ENCODE data around the gene KRTAP1-1.
"Not testable (repeated sequence)": the region's sequence is repeated elsewhere in the genome, so short reads cannot be mapped to it uniquely, and the experiment has no call there.

Gene KRTAP1-1
- total RNA-seq, result 0 to 0.03 (median 0) reads per million in 18 experiments

DNA sequence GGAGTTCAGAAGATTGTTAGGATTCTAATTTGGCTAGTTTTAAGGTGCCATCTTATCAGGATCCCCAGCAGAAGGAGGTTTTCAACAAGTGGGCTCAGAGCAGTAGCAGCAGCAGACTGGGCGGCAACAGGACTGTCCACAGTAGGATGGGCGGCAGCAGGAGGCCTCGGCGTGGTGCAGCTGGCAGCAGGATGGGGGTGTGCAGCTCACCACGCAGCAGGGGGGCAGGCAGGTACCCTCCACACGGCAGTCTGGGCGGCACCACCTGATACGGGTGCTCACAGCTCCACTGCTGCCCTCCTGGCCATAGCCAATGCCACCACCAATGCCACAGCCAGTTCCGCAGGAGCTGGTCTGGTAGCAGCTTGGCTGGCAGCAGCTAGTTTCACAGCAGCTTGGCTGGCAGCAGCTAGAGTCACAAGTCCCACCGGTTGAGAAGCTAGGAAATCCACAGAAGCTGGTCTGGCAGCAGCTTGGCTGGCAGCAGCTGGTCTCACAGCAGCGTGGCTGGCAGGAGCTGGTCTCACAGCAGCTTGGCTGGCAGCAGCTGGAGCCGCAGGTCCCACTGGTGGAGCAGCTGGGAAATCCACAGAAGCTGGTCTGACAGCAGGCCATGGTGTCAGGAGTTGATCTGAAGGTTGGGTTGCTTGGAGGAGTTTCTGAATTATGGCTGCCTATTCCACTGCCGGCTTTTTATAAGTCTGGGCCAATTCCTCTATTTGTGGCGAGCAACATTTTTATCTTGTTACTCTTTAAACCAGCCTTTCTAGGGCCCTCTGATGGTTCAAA is at the start of gene KRTAP1-1:
Gene KRTAP1-1, minus strand, starts transcription at position 668 of the 789 bp plus-strand sequence. Its CDS starts 53 bp downstream, at position 615.
- DNase-seq, result not testable (repeated sequence)

GRCh38 chr17:41088760-41089352 is 47.6 kb upstream of the KRTAP1-1 start:
- not testable (repeated sequence) for DNase-seq

DNA sequence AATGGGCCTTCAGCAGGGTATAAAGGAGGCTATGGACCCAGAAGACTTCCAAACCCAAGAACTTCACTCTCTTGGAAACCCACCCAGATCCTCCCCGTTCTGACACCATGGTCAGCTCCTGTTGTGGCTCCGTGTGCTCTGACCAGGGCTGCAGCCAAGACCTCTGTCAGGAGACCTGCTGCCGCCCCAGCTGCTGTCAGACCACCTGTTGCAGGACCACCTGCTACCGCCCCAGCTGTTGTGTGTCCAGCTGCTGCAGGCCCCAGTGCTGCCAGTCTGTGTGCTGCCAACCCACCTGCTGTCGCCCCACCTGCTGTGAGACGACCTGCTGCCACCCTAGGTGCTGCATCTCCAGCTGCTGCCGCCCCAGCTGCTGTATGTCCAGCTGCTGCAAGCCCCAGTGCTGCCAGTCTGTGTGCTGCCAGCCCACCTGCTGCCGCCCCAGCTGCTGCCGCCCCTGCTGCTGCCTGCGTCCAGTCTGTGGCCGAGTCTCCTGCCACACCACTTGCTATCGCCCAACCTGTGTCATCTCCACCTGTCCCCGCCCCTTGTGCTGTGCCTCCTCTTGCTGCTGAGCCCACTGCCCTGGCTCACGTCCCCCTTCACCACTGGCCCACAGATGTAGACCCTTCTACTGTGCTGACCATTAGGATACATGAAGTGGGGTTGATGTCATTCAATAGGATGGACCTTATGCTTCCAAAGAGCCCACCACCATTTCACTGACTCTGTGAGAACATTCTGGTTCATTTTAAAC is 43.0 kb upstream of the KRTAP1-1 start, which contains the start of gene KRTAP4-7:
Gene KRTAP4-7, plus strand, starts transcription at position 51 of the 757 bp plus-strand sequence. Its CDS starts 57 bp downstream, at position 108.
- not testable (repeated sequence) for DNase-seq

GRCh38 chr17:41083427-41083826 is 42.2 kb upstream of the KRTAP1-1 start:
- DNase-seq, result not testable (repeated sequence)

- DNase-seq, result no peak
Measured at GRCh38 chr17:41082626-41083025, 41.4 kb upstream of the KRTAP1-1 start.

GRCh38 chr17:41076788-41077187 is 35.5 kb upstream of the KRTAP1-1 start:
- no peak for DNase-seq

DNA sequence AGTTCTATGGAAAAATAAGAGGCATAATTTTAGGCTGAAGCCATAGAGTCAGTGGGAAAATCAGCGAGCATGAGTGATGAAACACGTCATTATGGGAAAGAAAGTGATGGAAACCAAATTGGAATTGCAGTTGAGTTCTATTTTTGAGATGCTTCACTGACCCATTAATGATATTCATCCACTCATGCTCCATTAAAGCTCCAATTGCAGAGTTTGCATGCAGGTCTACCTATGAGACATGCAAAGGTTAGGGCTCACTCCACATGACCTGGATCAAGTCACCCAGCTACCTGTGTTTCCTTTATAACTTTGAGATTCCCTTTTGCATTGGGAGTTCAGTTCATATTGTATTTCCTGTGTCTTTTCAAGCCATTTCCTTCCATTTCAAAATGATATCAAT is 32.4 kb upstream of the KRTAP1-1 start:
- no peak for DNase-seq

DNA sequence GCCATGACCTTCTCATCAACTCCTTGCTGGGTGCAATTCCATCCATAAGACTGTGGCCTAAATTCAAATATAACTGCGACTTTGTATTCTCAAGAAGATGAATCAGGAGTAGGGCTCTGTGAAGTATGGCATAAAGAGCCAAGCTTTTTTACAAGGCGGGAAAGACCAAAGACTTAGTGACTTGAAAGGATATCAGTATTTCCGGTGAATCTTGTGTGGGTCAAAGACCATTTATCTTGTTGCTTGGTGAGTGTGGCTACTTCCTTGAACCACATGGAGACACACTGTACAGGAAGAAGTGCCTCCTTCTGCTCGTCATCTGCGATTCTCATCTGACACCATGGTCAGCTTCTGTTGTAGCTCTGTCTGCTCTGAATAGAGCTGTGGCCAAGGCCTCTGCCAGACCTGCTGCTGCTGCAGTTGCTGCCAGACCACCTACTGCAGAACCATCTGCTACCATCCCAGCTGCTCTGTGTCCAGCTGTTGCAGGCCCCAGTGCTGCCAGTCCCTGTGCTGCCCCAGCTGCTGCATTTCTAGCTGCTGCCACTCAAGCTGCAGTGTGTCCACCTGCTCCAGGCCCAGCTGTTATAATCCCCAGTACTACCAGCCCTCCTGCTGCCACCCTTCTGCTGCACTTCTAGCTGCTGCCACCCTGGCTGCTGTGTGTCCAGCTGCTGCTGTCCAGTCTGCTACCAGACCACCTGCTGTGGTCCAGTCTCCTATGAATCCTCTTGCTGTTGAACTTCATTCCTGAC is 30.5 kb upstream of the KRTAP1-1 start:
- DNase-seq, result no peak

- DNase-seq, result peak in 1 of 2 donors; percentile 22
Measured at GRCh38 chr17:41069031-41069430, 27.8 kb upstream of the KRTAP1-1 start.

GRCh38 chr17:41067281-41067680 is 26.0 kb upstream of the KRTAP1-1 start:
- DNase-seq, result no peak

DNA sequence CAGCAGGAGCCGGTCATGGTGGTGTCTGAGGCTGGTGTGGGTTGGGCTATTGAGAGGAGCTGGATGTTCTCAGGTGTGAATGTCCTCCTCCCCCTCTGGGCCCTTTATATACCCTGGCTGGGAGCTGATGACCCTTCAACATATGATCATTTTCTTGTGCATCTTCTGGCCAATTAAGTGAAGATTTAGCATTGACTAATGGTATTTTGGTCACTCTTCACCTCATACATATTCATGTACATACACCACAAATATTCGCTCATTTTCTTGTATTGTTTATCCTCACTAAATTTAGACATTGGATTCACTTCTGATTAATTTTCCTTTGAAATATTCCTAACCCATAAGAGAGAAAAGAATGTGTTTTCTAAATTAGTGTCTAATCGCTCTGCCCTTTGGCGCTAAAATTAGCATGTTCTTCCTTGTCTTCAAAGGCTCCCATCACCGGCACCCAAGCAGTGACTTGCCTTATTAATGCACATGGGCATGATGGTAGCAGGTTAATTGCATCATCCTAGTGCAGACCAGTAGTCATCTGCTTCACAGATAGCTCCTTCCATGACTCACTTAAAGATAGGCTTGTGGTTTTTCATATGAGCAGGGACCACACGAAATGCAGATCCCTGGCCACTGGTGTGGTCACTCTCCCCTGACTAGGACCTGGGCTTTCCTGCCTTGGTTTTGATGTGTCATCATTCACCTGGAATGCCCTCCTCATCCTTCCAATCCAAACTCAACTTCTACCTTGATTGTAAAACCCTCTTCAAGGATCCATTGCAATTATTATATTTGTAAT is 24.8 kb upstream of the KRTAP1-1 start, which contains the start of gene KRTAP2-4:
Gene KRTAP2-4, minus strand, starts transcription at position 51 of the 796 bp plus-strand sequence. Its CDS starts 34 bp downstream, at position 17.
- DNase-seq, result peak in 1 of 2 donors; percentile 11

DNA sequence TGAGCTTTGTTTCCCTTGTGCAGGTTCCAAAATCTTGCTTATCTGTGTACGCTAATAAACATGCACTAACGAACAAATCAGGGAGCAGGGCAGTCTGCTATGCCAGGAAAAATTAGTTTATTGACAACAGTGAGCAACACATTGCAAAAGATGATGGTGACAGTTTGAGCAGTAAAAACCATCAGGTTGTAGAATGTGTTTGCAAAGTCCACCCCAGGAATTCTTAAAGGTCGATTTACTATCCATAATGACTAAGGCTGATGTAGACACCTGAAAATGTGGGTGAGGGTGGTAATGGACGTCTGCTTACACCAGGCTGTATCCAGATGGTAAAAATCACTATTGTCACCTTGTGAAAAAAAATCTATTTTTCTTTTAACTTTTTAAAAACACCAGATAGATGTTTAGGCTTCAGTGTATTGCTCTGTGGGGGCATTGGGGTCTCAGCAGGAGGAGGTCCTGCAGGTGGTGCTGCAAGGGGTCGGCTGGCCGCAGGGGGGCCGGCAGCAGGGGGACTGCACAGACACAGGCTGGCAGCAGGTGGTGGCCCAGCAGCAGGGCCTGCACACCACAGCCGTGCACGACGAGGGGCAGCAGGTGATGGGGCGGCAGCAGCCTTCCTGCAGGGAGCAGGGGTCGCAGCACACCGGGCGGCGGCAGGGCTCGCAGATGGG is 23.9 kb upstream of the KRTAP1-1 start:
- not testable (repeated sequence) for DNase-seq

- no peak for DNase-seq
Measured at GRCh38 chr17:41064301-41064700, 23.1 kb upstream of the KRTAP1-1 start.

GRCh38 chr17:41063449-41063848 is 22.2 kb upstream of the KRTAP1-1 start:
- no peak for DNase-seq

DNA sequence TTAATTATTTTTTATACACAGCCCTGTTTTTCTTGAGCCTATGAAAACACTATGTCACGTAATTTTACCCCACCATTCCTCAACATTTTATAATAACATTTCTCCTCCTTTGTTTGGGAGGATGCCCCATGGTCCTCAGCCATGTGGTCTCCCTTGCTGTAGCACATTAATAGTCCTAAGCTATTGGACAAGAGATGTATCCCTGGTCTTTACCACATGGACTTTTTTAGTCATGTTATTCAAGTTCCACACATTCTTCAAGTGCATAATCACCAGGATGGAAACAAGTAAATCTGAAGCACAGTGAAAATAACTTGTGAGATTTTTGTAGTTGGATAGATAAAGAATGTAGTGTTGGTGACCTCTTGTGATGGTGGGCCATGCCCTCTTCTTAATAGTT is 20.7 kb upstream of the KRTAP1-1 start:
- DNase-seq, result no peak

DNA sequence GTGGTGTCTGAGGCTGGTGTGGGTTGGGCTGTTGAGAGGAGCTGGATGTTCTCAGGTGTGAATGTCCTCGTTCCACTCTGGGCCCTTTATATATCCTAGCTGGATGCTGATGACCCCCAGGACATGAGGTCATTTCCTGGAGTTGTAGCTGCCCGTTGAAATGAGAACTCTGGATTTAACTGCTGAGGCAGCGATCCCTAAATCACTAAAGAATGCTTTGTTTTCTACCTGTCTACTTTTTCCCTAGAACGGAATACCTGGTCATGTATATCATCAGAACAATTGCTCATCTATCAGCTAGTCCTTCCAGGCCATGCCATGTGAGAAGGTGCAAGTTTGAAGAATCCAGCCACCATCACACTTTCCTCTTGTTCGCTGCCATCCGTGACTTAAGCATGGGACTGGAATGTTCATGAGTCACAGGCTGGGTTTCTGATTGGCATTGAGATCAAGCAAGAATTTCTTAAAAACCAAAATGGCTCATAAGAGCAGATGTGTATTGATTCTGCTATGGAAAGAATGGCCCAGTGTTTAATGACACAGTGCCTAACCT is 18.9 kb upstream of the KRTAP1-1 start, which contains the start of gene KRTAP2-3:
Gene KRTAP2-3, minus strand, starts transcription at position 63 of the 553 bp plus-strand sequence. CDS start 64 bp downstream, outside the sequence.
- DNase-seq, result no peak

GRCh38 chr17:41059276-41060051 is 18.2 kb upstream of the KRTAP1-1 start:
- DNase-seq, result not testable (repeated sequence)

DNA sequence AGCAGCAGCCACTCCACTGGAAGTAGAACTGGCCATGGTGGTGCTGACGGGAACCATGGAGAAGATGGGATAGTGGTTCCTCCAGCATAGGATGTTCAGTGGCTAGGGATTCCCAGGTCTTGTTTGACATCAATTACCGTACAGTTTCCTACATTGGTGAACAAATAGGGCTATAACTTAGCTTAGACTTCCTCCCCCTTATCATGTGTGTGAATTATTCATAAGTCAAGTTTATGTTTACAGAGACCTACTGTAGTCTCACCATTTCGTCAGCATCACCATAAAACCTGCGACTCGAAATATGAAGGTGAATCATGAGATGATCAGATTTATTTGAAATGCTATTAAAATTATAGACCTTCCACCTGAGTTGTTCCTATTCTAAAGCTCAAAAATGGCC is 17.5 kb upstream of the KRTAP1-1 start:
- no peak for DNase-seq

- DNase-seq, result no peak
Measured at GRCh38 chr17:41057547-41057946, 16.3 kb upstream of the KRTAP1-1 start.

All from inflammatory macrophage (primary cell).